NB4 (cell line): ENCODE data around the gene BRD4.

Source experiments
- DNase-seq: peaks from one replicate; pipeline ENCODE4 v3.0.0; 2010; ENCODE audit warnings: low read depth
- H3K4me3 ChIP-seq: one replicate; pipeline ENCODE4 v1.5.1; 2011; ENCODE audit warnings: mild to moderate bottlenecking, low read depth, low read length, moderate library complexity
- CTCF ChIP-seq: IDR thresholded peaks from one replicate; pipeline ENCODE4 v1.5.1; 2012; ENCODE audit warnings: low read depth, low read length
- MAX ChIP-seq: IDR thresholded peaks from 2 replicates; pipeline ENCODE4 v1.6.1; 2011; ENCODE audit warnings: low read depth, low read length
- MYC ChIP-seq: IDR thresholded peaks from 2 replicates; pipeline ENCODE4 v1.6.1; 2011; ENCODE audit warnings: low read depth, low read length
- POLR2A ChIP-seq: IDR thresholded peaks from 2 replicates; pipeline ENCODE4 v1.6.1; 2011; ENCODE audit warnings: mild to moderate bottlenecking; ENCODE audit not compliant: insufficient read length; ENCODE audit errors: extremely low read depth

BRD4 gene

GRCh38 chr19:15234431-15235130 lies 97.8 kb downstream of the BRD4 start:
- no peak for TF ChIP-seq POLR2A
- TF ChIP-seq CTCF, result no peak
- TF ChIP-seq MYC, result no peak
- no peak for TF ChIP-seq MAX
- no peak for DNase-seq
- no peak overlapping the region for H3K4me3 ChIP-seq

- H3K4me3 ChIP-seq, result no peak overlapping the region
- no peak for DNase-seq
- TF ChIP-seq CTCF (no peak), POLR2A (no peak), MYC (no peak), MAX (no peak)
Measured at GRCh38 chr19:15231271-15231670, 101.1 kb downstream of the BRD4 start.

GRCh38 chr19:15227261-15227660 lies 105.1 kb downstream of the BRD4 start:
- no peak overlapping the region for H3K4me3 ChIP-seq
- TF ChIP-seq CTCF (no peak), MYC (no peak), MAX (no peak), POLR2A (no peak)
- DNase-seq, result no peak

- DNase-seq, result no peak
- TF ChIP-seq MYC (no peak), CTCF (no peak), MAX (no peak), POLR2A (no peak)
- H3K4me3 ChIP-seq, result no peak overlapping the region
Measured at GRCh38 chr19:15225760-15226159, 106.6 kb downstream of the BRD4 start.

GRCh38 chr19:15223649-15224361 lies 108.5 kb downstream of the BRD4 start:
- H3K4me3 ChIP-seq, result no peak overlapping the region
- TF ChIP-seq MYC (no peak), MAX (no peak), POLR2A (no peak), CTCF (no peak)
- DNase-seq, result no peak
